ENCODE measurements around the gene SBSN.

The SBSN gene

GRCh38 chr19:35529241-35530218, 1.4 kb upstream of the SBSN start:
- DNase-seq = no peak

- DNase-seq = no peak
Measured at GRCh38 chr19:35525873-35526272, 2.2 kb downstream of the SBSN start.

- no peak for DNase-seq
Measured at GRCh38 chr19:35524181-35524837, 3.8 kb downstream of the SBSN start.

GRCh38 chr19:35522745-35523327, 5.3 kb downstream of the SBSN start:
- no peak for DNase-seq

DNA sequence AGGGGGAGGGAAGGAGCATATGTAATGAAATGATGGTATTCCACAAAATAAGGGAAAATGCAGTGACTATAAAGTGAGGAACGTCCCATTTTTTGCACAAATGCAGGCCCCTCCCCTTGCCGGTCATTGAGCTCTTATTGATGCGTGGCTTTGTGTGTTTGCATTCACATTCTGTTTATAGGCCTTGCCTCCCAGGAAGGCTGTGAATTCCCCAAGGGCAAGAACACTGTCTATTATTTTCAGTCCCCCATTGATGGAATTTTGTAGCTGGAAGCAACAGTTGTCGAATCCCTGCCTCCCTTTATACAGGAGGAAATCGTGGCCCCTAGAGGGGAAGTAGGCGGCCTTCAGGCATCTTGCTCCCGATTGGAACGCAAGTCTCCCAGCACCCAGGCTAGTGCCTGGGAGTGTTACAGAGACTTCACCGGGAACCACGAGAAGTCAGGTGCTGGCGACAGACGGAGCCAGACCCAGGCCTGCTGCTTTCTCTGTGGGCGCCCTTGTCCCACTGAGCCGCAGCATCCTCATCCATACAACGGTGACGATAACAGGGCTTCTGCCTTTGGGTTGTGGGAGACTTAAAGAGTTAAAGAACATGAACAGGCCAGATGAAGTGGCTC, 6.9 kb downstream of the SBSN start:
- no peak for DNase-seq

DNA sequence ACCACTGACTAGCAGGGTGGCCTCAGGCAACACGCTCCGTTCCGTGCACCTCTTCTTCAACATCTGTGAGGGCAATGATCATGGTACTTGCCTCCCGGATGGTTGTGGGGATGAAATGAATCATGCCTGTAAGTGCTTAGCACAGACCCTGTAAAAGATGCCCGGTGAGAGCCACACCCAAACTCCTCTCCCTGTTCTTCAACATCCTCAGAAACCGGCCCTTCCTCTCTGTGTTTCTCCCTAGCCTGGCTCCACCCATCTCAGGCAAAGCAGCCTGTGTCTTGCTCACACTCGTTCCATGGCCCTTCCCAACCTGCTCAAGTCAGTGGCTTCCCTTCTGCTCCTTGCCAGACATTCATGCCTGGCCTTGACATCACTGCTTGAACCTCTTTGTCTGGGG, 8.8 kb downstream of the SBSN start:
- DNase-seq = no peak

DNA sequence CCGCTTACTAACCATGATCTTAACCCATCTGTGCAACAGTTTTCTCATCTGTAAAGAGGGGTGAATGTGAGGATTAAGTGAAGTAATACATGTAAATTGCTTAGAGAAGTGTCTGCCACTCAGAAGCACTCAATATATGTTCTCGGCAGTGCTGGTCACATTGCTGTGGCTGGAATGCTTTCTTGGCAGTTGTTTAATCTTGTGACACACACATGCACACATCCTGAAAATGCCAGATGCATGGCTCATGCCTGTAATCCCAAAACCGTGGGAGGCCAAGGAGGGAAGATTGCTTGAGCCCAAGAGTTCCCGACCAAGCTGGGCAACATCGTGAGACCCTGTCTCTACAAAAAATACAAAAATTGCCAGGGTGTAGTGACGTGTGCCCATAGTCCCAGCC, 9.8 kb downstream of the SBSN start:
- DNase-seq = no peak

- no peak for DNase-seq
Measured at GRCh38 chr19:35517342-35517741, 10.8 kb downstream of the SBSN start.

DNA sequence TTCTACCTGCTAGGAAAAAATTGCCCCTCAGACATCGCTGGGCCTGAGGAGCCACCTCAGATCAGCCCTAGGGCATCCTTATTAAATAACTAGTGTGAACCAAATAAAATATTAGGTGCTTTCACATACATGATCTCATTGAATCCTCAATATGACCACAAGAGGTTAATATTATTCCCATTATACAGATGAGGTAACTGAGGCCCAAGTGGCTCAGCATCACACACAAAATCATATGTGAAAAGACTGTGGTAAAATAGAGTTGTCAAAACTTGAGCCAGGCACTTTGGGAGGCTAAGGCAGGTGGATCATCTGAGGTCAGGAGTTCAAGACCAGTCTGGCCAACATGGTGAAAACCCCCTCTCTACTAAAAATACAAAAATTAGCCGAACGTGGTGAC, 11.8 kb downstream of the SBSN start:
- no peak for DNase-seq

DNA sequence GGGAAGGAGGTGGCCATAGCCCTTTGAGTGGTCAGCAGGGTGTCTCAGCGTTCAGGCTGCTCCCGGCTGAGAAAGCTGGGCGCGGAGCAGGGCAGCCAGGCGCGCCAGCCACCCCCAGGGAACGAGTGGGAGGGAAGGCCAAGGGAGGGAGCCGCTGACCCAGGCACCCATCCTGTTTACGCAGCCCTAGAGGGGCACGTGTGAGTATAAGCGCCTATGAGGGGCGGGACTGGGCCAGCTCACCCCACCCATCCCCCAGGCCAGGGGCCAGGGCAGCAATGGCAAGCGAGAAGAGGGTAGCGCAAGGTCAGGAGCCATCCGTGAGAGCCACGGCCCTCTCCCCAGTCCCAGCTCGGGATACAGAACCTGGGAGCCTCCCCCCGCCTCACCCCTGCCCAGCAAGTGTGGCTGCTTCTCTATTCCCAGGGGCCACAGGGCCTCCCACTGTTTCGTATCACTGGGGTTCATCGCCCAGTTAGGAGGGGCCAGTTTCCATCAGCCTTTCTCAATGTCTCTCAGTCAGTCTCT, 13.8 kb downstream of the SBSN start:
- DNase-seq = no peak

DNA sequence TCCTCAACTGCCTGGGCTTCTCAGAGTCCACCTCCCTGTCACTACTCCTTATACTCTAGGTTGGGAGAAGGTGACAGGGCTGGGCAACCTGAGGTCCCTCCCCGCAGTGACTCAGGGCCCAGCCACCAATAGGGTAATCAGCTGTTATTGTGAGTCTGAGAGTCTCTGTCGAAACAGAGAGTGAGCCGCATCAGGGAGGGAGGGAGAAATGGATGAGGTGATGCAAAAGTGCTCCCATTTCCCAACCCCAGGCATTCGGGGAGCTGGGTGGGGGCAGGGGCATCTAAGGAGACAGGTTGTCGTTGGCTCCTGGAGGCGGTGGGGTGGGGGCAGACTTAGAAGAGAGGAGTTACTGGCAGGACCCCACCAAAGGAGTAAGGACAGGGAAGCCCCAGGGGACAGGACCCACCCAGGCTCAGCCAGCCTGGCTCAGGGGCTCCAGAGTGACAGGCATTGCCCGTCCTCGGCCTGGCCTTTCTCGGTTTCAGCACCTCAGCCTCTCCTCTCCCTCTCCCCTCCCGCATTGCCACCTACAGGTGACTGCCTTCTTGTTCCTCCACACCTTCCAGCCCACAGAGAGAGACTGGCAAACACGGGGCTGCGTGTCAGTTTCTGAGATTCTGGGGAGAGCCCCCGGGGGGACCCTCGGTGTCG, 14.4 kb downstream of the SBSN start, which contains the start of gene DMKN:
Gene DMKN, minus strand, starts transcription at position 22 of the 654 bp plus-strand sequence. CDS start 174 bp downstream, outside the sequence.
- no peak for DNase-seq

DNA sequence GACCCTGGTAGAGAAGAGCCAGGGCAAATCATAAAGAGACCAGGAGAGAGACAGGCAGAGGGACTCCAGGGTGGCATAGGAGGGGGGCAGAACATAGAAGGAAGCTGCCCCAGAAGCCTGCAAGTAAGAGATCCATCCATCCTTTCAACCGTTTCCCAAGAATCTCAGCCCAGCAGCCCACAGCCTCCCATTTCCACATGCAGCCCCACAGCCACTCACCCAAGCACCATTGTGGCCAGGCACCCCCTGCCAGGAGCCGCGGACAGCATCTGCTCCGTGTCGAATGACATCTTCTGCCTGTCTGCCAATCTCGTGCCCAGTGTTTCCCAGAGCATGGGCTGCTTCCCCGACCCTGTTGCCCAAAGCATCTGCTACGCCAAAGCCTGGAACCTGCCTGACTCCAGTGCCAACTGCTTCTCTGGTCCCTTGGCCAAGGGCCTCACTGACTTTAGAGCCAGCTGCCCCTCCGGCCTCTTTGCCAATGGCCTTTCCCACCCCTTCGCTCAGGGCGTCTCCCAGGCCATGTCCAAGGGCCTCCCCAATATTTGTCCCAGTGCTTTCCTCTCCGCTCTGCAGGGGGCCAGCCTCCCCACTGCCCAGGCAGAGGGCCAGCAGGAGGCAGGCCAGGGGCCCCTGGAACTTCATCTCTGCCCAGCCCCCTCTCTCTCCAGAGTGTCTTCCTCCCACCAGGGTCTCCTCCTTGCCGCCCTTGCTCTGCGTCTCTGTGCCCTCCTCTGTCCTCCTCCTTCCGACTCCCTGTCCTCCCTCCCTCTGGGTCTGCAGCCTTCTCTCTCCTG, 15.1 kb downstream of the SBSN start:
- DNase-seq = no peak

GRCh38 chr19:35511337-35511736, 16.8 kb downstream of the SBSN start:
- DNase-seq = no peak

DNA sequence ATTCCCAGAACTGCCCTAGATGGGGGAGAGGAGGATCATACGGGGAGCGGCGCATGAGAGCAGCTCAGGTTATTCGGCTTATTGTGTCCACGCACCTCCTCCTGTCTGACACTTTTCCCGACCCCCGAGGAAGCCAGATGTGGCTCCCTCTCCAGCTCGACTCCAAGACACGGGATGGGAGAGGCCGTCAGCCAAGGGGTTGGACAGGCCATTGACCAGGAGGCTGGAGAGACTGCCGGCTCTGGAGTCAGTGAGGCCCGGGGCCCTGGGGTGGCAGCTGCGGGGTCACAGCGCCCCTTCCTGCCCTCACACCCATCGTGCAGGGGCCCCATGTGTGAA, 17.5 kb downstream of the SBSN start:
- DNase-seq = no peak

- peak; percentile 13 to 73 for DNase-seq
Measured at GRCh38 chr19:35509861-35510625, 18.1 kb downstream of the SBSN start.

- no peak for DNase-seq
Measured at GRCh38 chr19:35509018-35509652, 19.0 kb downstream of the SBSN start.

- DNase-seq = no peak
Measured at GRCh38 chr19:35508129-35508528, 20.0 kb downstream of the SBSN start.

- no peak for DNase-seq
Measured at GRCh38 chr19:35507561-35507960, 20.6 kb downstream of the SBSN start.

- DNase-seq = no peak
Measured at GRCh38 chr19:35506011-35506410, 22.1 kb downstream of the SBSN start.

DNA sequence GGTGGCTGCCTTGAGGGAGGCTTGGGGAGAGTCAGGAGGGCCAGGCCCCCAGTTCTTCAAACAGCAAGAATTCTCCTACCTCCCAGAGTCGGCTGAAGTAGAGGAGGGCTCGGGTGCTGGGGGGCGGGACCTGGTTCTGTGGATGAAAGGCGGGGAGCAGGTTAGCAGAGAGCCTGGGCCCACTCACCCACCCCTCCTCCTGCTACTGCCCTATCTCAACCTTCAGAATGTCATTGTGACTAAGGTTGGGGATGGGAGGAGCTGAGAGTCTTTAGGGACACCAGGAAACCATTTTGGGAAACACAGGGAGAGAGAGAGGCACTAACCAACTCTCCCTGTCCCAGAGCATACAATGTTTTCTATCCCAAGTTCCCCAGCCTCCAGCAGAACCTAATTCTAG, 25.4 kb downstream of the SBSN start:
- no peak for DNase-seq

All from inflammatory macrophage treated with lipopolysaccharide for 1 hour (primary cell).